LNCAP (cell line): Measurements from ENCODE around the gene HELB.

ENCODE experiments used
- CTCF ChIP-seq: fragments of 450-650 bp; IDR thresholded peaks from 2 replicates; pipeline ENCODE4 v1.5.1; 2017; ENCODE audit warnings: mild to moderate bottlenecking

HELB gene

GRCh38 chr12:66323017-66323416, 20.7 kb downstream of the HELB start:
- no peak for TF ChIP-seq CTCF

GRCh38 chr12:66329941-66330340, 27.6 kb downstream of the HELB start:
- no peak for TF ChIP-seq CTCF

GRCh38 chr12:66331016-66331415, 28.7 kb downstream of the HELB start:
- no peak for TF ChIP-seq CTCF

- TF ChIP-seq CTCF: no peak
Measured at GRCh38 chr12:66331814-66332213, 29.5 kb downstream of the HELB start.

- no peak for TF ChIP-seq CTCF
Measured at GRCh38 chr12:66335746-66336145, 33.5 kb downstream of the HELB start.

- TF ChIP-seq CTCF: no peak
Measured at GRCh38 chr12:66337381-66338010, 35.2 kb downstream of the HELB start.

GRCh38 chr12:66340131-66340530, 37.8 kb downstream of the HELB start:
- no peak for TF ChIP-seq CTCF

GRCh38 chr12:66341126-66341525, 38.8 kb downstream of the HELB start:
- TF ChIP-seq CTCF: no peak
